Activated CD8-positive, alpha-beta memory T cell treated with anti-CD3 and anti-CD28 coated beads, Interleukin-2, amount 50 U/mL, for 4 hours (primary cell): ENCODE data around the gene CACNA1C.
"Not testable (repeated sequence)": the region's sequence is repeated elsewhere in the genome, so short reads cannot be mapped to it uniquely, and the experiment has no call there.

Experiments
- DNase-seq: peaks from one replicate; pipeline ENCODE4 v3.0.0-alpha.2; 2020

The CACNA1C gene

GRCh38 chr12:2664721-2665577 lies 612.2 kb downstream of the CACNA1C start:
- DNase-seq: no peak

GRCh38 chr12:2666411-2666810 lies 613.6 kb downstream of the CACNA1C start:
- no peak for DNase-seq

- DNase-seq: no peak
These were observed 614.1 kb downstream of the CACNA1C start for GRCh38 chr12:2666846-2667245.

GRCh38 chr12:2667716-2668440 lies 615.1 kb downstream of the CACNA1C start:
- no peak for DNase-seq

GRCh38 chr12:2668816-2669215 lies 616.0 kb downstream of the CACNA1C start:
- DNase-seq: no peak

- no peak for DNase-seq
These were observed 616.8 kb downstream of the CACNA1C start for GRCh38 chr12:2669560-2669959.

GRCh38 chr12:2672863-2673262 lies 620.1 kb downstream of the CACNA1C start:
- DNase-seq: no peak

GRCh38 chr12:2673966-2674810 lies 621.4 kb downstream of the CACNA1C start:
- no peak for DNase-seq

- DNase-seq: no peak
These were observed 623.0 kb downstream of the CACNA1C start for GRCh38 chr12:2675776-2676175.

- no peak for DNase-seq
These were observed 624.5 kb downstream of the CACNA1C start for GRCh38 chr12:2677142-2677880.

GRCh38 chr12:2678426-2678825 lies 625.6 kb downstream of the CACNA1C start:
- DNase-seq: no peak

- no peak for DNase-seq
These were observed 626.5 kb downstream of the CACNA1C start for GRCh38 chr12:2679068-2679815.

GRCh38 chr12:2679816-2680675 lies 627.3 kb downstream of the CACNA1C start:
- no peak for DNase-seq

GRCh38 chr12:2680676-2681039 lies 627.9 kb downstream of the CACNA1C start:
- no peak for DNase-seq

GRCh38 chr12:2681450-2682205 lies 628.8 kb downstream of the CACNA1C start:
- DNase-seq: no peak

GRCh38 chr12:2682296-2683251 lies 629.8 kb downstream of the CACNA1C start:
- peak; percentile 36 for DNase-seq

- no peak for DNase-seq
These were observed 630.7 kb downstream of the CACNA1C start for GRCh38 chr12:2683283-2684025.

GRCh38 chr12:2684026-2684325 lies 631.2 kb downstream of the CACNA1C start:
- DNase-seq: not testable (repeated sequence)
